Tibial nerve (tissue), 4 donors: ENCODE measurements around the gene GPRIN1.

Source experiments
- EP300 ChIP-seq, 2 donors: sonication (generic); formaldehyde crosslinking; IDR thresholded peaks; one replicate each; pipeline ENCODE4 v1.6.1; 2017; ENCODE audit warnings: antibody characterized with exemption in 2 of 2, mild to moderate bottlenecking in 1 of 2
- TF ChIP-seq, protein P1 (sequence below), 5 experiments: fragments of 200-600 bp in 3 of 5; fragments of 450-650 bp in 2 of 5; sonication (generic) in 3 of 5; IDR thresholded peaks; one replicate each; pipeline ENCODE4 v1.5.1; 2016 to 2019; ENCODE audit warnings: antibody characterized with exemption in 5 of 5, mild to moderate bottlenecking in 3 of 5, moderate library complexity in 2 of 5

DNA sequence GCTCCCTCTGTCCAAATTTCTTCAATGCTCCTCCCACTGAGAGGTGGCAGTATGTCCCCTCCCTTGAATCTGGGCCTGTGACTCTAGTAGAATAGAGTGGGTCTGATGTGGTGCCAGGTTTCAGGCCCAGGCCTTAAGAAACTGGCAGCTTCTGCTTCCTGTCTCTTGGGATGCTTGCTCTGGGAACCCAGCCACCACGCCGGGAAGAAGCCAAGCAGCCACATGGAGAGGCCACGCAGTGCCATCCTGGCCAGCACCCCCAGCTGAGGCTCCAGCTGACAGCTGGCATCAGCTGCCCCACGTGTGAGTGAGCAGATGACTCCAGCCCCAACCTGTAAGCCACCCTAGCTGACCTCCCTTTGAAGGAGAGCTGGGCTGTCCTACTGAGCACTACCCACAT is 30.0 kb upstream of the GPRIN1 start:
- TF ChIP-seq, protein P1, sequence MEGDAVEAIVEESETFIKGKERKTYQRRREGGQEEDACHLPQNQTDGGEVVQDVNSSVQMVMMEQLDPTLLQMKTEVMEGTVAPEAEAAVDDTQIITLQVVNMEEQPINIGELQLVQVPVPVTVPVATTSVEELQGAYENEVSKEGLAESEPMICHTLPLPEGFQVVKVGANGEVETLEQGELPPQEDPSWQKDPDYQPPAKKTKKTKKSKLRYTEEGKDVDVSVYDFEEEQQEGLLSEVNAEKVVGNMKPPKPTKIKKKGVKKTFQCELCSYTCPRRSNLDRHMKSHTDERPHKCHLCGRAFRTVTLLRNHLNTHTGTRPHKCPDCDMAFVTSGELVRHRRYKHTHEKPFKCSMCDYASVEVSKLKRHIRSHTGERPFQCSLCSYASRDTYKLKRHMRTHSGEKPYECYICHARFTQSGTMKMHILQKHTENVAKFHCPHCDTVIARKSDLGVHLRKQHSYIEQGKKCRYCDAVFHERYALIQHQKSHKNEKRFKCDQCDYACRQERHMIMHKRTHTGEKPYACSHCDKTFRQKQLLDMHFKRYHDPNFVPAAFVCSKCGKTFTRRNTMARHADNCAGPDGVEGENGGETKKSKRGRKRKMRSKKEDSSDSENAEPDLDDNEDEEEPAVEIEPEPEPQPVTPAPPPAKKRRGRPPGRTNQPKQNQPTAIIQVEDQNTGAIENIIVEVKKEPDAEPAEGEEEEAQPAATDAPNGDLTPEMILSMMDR (IDR thresholded peaks at IDR 0.05) = no peak
- TF ChIP-seq EP300 (IDR thresholded peaks at IDR 0.05) = no peak
